B cell (primary cell): ENCODE measurements around the gene CLCN7. TPM values are rescaled to one million over a fixed set of nuclear protein-coding genes. Genes with fewer than 3 reads are reported as not detected.

Experiments used
- ATAC-seq: fragments of 200-7000 bp; cut with Tn5 transposase; one replicate; pipeline ENCODE4 v1.10.0; 2021; ENCODE audit warnings: low read depth, mild to moderate bottlenecking, moderate number of reproducible peaks, moderate library complexity
- CTCF ChIA-PET: fragments of 350-600 bp; sonication (Branson Sonifier 250); formaldehyde crosslinking; loops from one replicate; lab custom pipeline; 2021; ENCODE audit warnings: antibody characterized with exemption, inconsistent platforms; lab: Charles Lee
- POLR2A ChIA-PET: fragments of 350-600 bp; sonication (Branson Sonifier 250); formaldehyde crosslinking; loops from one replicate; lab custom pipeline; 2021; ENCODE audit warnings: antibody characterized with exemption; lab: Charles Lee
- DNase-seq: peaks from one replicate; pipeline ENCODE4 v3.0.0; 2013
- H2AFZ ChIP-seq: 2 replicates; pipeline ENCODE4 v1.6.1; 2012; ENCODE audit warnings: mild to moderate bottlenecking, low read depth, low read length; ENCODE audit not compliant: insufficient read depth, poor library complexity, severe bottlenecking
- H3K27ac ChIP-seq, 2 donors: 1 replicate in 1 of 2; 2 replicates in 1 of 2; pipeline ENCODE4 v1.5.1; 2012 to 2013; ENCODE audit warnings: low read length in 2 of 2, mild to moderate bottlenecking in 2 of 2, moderate library complexity in 1 of 2
- H3K27me3 ChIP-seq, 4 experiments: fragments of 200-600 bp in 1 of 4; sonication (generic) in 1 of 4; replicated peaks in 1 of 4; 1 replicate in 2 of 4; 2 replicates in 2 of 4; pipeline versions ENCODE4 v1.6.1 to v1.7.0; 2013 to 2016; ENCODE audit warnings: low read length in 3 of 4, mild to moderate bottlenecking in 2 of 4, mixed read lengths in 1 of 4, moderate library complexity in 1 of 4; ENCODE audit not compliant: insufficient read depth in 4 of 4, control insufficient read depth in 3 of 4; ENCODE audit errors: control extremely low read depth in 1 of 4
- H3K36me3 ChIP-seq, 2 experiments: replicated peaks in 1 of 2; 1 replicate in 1 of 2; 2 replicates in 1 of 2; pipeline versions ENCODE4 v1.6.1 to v1.7.1; 2013; ENCODE audit warnings: low read length in 1 of 2; ENCODE audit not compliant: insufficient read depth in 2 of 2, control insufficient read depth in 1 of 2; ENCODE audit errors: control extremely low read depth in 1 of 2, extremely low read depth in 1 of 2
- H3K4me1 ChIP-seq, 2 donors: fragments of 200-600 bp in 1 of 2; sonication (generic) in 1 of 2; 1 replicate in 1 of 2; 2 replicates in 1 of 2; pipeline versions ENCODE4 v1.5.1 to v1.6.1; 2013 to 2017; ENCODE audit warnings: low read length in 2 of 2; ENCODE audit not compliant: control insufficient read depth in 2 of 2, insufficient read depth in 2 of 2
- H3K4me2 ChIP-seq: replicated peaks from 2 replicates; pipeline ENCODE3; 2012; ENCODE audit warnings: mild to moderate bottlenecking, low read depth, low read length; ENCODE audit not compliant: poor library complexity, severe bottlenecking
- H3K4me3 ChIP-seq, 5 experiments: fragments of 200-600 bp in 1 of 5; sonication (generic) in 1 of 5; 1 replicate in 3 of 5; 2 replicates in 2 of 5; pipeline versions ENCODE4 v1.5.1 to v1.7.0; 2011 to 2016; ENCODE audit warnings: low read length in 4 of 5, mild to moderate bottlenecking in 4 of 5, low read depth in 2 of 5, control low read depth in 1 of 5, moderate library complexity in 1 of 5; ENCODE audit not compliant: insufficient read depth in 1 of 5; ENCODE audit errors: control extremely low read depth in 1 of 5, extremely low read depth in 1 of 5
- H3K79me2 ChIP-seq: fragments of 200-600 bp; sonication (generic); one replicate; pipeline ENCODE4 v1.6.0; 2016; ENCODE audit warnings: low read length; ENCODE audit not compliant: control insufficient read depth, insufficient read depth
- H3K9ac ChIP-seq: fragments of 200-600 bp; sonication (generic); 2 replicates; pipeline ENCODE4 v1.6.1; 2017; ENCODE audit warnings: mild to moderate bottlenecking, low read length, moderate library complexity
- H3K9me3 ChIP-seq, 3 donors: one replicate each; pipeline versions ENCODE4 v1.6.1 to v1.7.1; 2013; ENCODE audit warnings: low read length in 2 of 3; ENCODE audit not compliant: control insufficient read depth in 2 of 3, insufficient read depth in 1 of 3; ENCODE audit errors: control extremely low read depth in 1 of 3
- H4K20me1 ChIP-seq: 2 replicates; pipeline ENCODE4 v1.6.0; 2012; ENCODE audit warnings: mild to moderate bottlenecking, low read length; ENCODE audit not compliant: insufficient read depth, control insufficient read depth, poor library complexity, severe bottlenecking
- H3K27ac Mint-ChIP-seq: one replicate; pipeline ENCODE4 v1.8.0; 2021; ENCODE audit warnings: mixed read lengths
- H3K27me3 Mint-ChIP-seq: one replicate; pipeline ENCODE4 v1.8.0; 2021; ENCODE audit warnings: mixed read lengths
- H3K4me1 Mint-ChIP-seq: one replicate; pipeline ENCODE4 v1.8.0; 2021; ENCODE audit warnings: mixed read lengths
- H3K4me3 Mint-ChIP-seq: one replicate; pipeline ENCODE4 v1.8.0; 2021; ENCODE audit warnings: mixed read lengths
- H3K9me3 Mint-ChIP-seq: one replicate; pipeline ENCODE4 v1.8.0; 2022; ENCODE audit warnings: mixed read lengths; ENCODE audit not compliant: insufficient read depth
- EZH2 ChIP-seq: IDR thresholded peaks from 2 replicates; pipeline ENCODE4 v1.6.1; 2012; ENCODE audit warnings: borderline replicate concordance, low read depth, mild to moderate bottlenecking, moderate library complexity, low read length; ENCODE audit not compliant: insufficient read depth, poor library complexity, severe bottlenecking
- WGBS: methylation state at CpG from one replicate; pipeline ENCODE4 v1.1.5; 2013; ENCODE audit warnings: missing lambda C conversion rate; ENCODE audit not compliant: insufficient coverage; 5-methylcytosine and 5-hydroxymethylcytosine counted together
- intact Hi-C: fragments of 100-400 bp; cut with micrococcal nuclease; formaldehyde crosslinking; loops from one replicate; pipeline ENCODE4 v1.10.0; 2022
- polyA plus RNA-seq: library from polyadenylated mRNA; depleted of rRNA; stranded (reverse); fragments of >200 nt; gene quantifications from 2 replicates; pipeline ENCODE4 v1.2.3, GENCODE V29; 2012
- total RNA-seq, 2 donors: library from RNA; stranded (reverse); fragments of 120-200 nt in 1 of 2; gene quantifications; 1 replicate in 1 of 2; 2 replicates in 1 of 2; pipeline versions ENCODE4 v1.2.3 to v1.2.4, GENCODE V29; 2013 to 2022
- TF ChIP-seq, protein P1 (sequence below): fragments of 200-600 bp; IDR thresholded peaks from one replicate; pipeline ENCODE4 v1.8.0; 2022; ENCODE audit warnings: antibody characterized with exemption, mild to moderate bottlenecking

CLCN7 gene
- total and polyA plus RNA-seq, 2 donors (not counting 1 experiment from before 2014, with no cell fraction given): 215 to 274 TPM

DNA sequence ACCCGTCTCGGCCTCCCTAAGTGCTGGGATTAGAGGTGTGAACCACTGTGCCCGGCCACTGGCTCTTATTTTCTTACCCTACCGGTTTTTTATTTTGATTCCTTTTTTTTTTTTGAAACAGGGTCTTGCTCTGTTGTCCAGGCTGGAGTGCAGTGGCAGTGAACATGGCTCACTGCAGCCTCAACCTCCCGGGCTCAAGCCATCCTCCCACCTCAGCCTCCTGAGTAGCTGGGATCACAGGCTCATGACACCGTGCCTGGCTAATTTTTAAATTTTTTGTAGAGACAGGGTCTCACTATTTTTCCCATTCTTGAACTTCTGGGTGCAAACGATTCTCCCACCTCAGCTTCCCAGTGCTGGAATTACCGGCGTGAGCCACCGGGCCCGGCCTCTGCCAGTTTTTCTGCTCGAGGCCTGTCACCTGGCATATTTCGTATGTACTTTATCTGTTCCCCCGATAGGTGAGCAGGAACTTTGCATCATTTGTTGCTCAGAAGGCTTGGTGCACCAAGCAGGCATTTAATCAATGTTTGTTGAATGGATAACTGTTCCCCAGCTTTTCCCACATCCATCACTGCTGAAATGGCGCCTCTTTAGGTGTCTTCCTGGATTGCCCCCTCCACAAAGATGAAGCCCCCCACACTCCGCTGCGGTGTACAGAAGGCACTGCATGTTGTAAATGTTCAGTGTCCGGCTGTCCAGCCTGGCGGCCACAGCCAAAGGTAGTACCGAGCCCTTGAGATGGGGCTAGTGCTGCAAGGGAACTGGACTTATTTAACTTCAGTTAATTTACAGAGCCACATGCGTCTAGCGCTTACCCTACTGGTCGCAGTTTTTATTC lies 17.5 kb upstream of the CLCN7 start:
- ATAC-seq: no peak
- TF ChIP-seq, protein P1, sequence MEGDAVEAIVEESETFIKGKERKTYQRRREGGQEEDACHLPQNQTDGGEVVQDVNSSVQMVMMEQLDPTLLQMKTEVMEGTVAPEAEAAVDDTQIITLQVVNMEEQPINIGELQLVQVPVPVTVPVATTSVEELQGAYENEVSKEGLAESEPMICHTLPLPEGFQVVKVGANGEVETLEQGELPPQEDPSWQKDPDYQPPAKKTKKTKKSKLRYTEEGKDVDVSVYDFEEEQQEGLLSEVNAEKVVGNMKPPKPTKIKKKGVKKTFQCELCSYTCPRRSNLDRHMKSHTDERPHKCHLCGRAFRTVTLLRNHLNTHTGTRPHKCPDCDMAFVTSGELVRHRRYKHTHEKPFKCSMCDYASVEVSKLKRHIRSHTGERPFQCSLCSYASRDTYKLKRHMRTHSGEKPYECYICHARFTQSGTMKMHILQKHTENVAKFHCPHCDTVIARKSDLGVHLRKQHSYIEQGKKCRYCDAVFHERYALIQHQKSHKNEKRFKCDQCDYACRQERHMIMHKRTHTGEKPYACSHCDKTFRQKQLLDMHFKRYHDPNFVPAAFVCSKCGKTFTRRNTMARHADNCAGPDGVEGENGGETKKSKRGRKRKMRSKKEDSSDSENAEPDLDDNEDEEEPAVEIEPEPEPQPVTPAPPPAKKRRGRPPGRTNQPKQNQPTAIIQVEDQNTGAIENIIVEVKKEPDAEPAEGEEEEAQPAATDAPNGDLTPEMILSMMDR: no peak
- no peak for TF ChIP-seq EZH2
- Histone ChIP-seq H3K9me3 (no peaks in the 10 kb centered on the region), H3K4me1 (peaks cover 17 to 25% of the 10 kb centered on the region in 2 donors), H4K20me1 (peaks cover 31% of the 10 kb centered on the region), H3K4me3 (peak overlapping the region in 4 of 5 experiments; percentile 54 to 78 (median 70)), H2AFZ (peak overlapping the region; percentile 90), H3K27ac (peak overlapping the region; percentile 95 to 96), H3K79me2 (peaks cover 49% of the 10 kb centered on the region), H3K4me2 (peak overlapping the region; percentile 99), H3K27me3 (no peaks in the 10 kb centered on the region), H3K36me3 (peaks cover 0 to 26% of the 10 kb centered on the region in 2 experiments), H3K9ac (peak overlapping the region; percentile 85)
- Mint-ChIP-seq H3K4me1 (peaks cover 17% of the 10 kb centered on the region), H3K4me3 (peak overlapping the region; percentile 97), H3K27me3 (no peaks in the 10 kb centered on the region), H3K9me3 (no peaks in the 10 kb centered on the region), H3K27ac (peak overlapping the region; percentile 99)
- intact Hi-C loops: loop anchor here (2.0 to 5.0 kb wide), 2 partner anchors 34 to 120 kb away; partner anchors contain the start of genes CRAMP1 and IFT140
- ChIA-PET CTCF (interaction anchor here (1.0 to 1.6 kb wide), 4 partner anchors 10 to 64 kb away, joined by 3 to 9 read pairs (median 4); no protein-coding TSS in a partner anchor), POLR2A (interaction anchor here (0.5 to 2.9 kb wide), 11 partner anchors 12 to 170 kb away, joined by 3 to 21 read pairs (median 3); partner anchors contain the start of genes CCDC154 and UQCC4)
- DNase-seq: no peak
- WGBS: 93% methylated on average over 18 of the region's 23 CpGs
